H1 (cell line): Measurements from ENCODE around the gene NUMB. TPM values are rescaled to one million over a fixed set of nuclear protein-coding genes. Genes with fewer than 3 reads are reported as not detected.

ENCODE experiments used
- CTCF ChIA-PET: fragments of 300-600 bp; sonication (Branson Sonifier 250); formaldehyde crosslinking; loops from one replicate; lab custom pipeline; 2021; ENCODE audit not compliant: partially characterized antibody; lab: Charles Lee
- POLR2A ChIA-PET: fragments of 300-600 bp; sonication (Branson Sonifier 250); formaldehyde crosslinking; loops from one replicate; lab custom pipeline; 2021; ENCODE audit warnings: inconsistent platforms; ENCODE audit not compliant: partially characterized antibody; lab: Charles Lee
- DNase-seq, 2 experiments: peaks; one replicate each; pipeline versions ENCODE4 v3.0.0 to v3.0.0-alpha.2; 2010 to 2022; ENCODE audit warnings: low spot score in 2 of 2, low read depth in 1 of 2, mixed read lengths in 1 of 2
- FAIRE-seq: peaks from 2 replicates; lab custom pipeline; 2011; peaks lifted over from hg19 to GRCh38; lab: Jason Lieb, UNC
- H2AFZ ChIP-seq: 2 replicates; pipeline ENCODE4 v1.8.1; 2012; ENCODE audit warnings: low read length, inconsistent platforms
- H2AK5ac ChIP-seq: 2 replicates; pipeline ENCODE4 v1.6.1; 2013; ENCODE audit warnings: low read depth, low read length
- H2BK120ac ChIP-seq: replicated peaks from 2 replicates; pipeline ENCODE3; 2013; ENCODE audit warnings: low read depth, low read length, inconsistent platforms
- H2BK12ac ChIP-seq: 2 replicates; pipeline ENCODE4 v1.6.1; 2013; ENCODE audit warnings: low read depth, low read length
- H2BK15ac ChIP-seq: 2 replicates; pipeline ENCODE4 v1.6.1; 2013; ENCODE audit warnings: low read length
- H2BK20ac ChIP-seq: 2 replicates; pipeline ENCODE4 v1.6.1; 2013; ENCODE audit warnings: low read length
- H2BK5ac ChIP-seq: 2 replicates; pipeline ENCODE4 v1.6.1; 2013; ENCODE audit warnings: low read depth, low read length
- H3K14ac ChIP-seq: 2 replicates; pipeline ENCODE4 v1.6.1; 2013; ENCODE audit warnings: inconsistent platforms; ENCODE audit not compliant: insufficient read length
- H3K18ac ChIP-seq: 2 replicates; pipeline ENCODE4 v1.6.1; 2013; ENCODE audit warnings: low read length; ENCODE audit errors: extremely low read depth
- H3K23ac ChIP-seq: 2 replicates; pipeline ENCODE4 v1.6.1; 2013; ENCODE audit warnings: inconsistent platforms; ENCODE audit not compliant: insufficient read length
- H3K23me2 ChIP-seq: 2 replicates; pipeline ENCODE4 v1.6.1; 2013; ENCODE audit warnings: low read depth, low read length
- H3K27ac ChIP-seq: 2 replicates; pipeline ENCODE4 v1.6.1; 2011; ENCODE audit warnings: low read depth, low read length, inconsistent platforms
- H3K27me3 ChIP-seq, 4 experiments: replicated peaks in 1 of 4; 1 replicate in 1 of 4; 2 replicates in 3 of 4; pipeline versions ENCODE4 v1.6.1 to v1.8.1; 2011 to 2013; ENCODE audit warnings: low read length in 3 of 4, mild to moderate bottlenecking in 3 of 4, inconsistent platforms in 2 of 4, mixed read lengths in 2 of 4, moderate library complexity in 1 of 4; ENCODE audit not compliant: control insufficient read depth in 3 of 4, insufficient read depth in 3 of 4; ENCODE audit errors: extremely low read depth in 1 of 4
- H3K36me3 ChIP-seq, 4 experiments: 2 replicates each; pipeline versions ENCODE4 v1.6.1 to v1.8.1; 2011 to 2013; ENCODE audit warnings: mild to moderate bottlenecking in 4 of 4, low read length in 3 of 4, moderate library complexity in 2 of 4, control low read depth in 1 of 4, inconsistent platforms in 1 of 4; ENCODE audit not compliant: insufficient read depth in 4 of 4, control insufficient read depth in 2 of 4
- H3K4ac ChIP-seq: replicated peaks from 2 replicates; pipeline ENCODE3; 2013; ENCODE audit warnings: low read length, low read depth, mixed read lengths, inconsistent platforms; ENCODE audit not compliant: insufficient read length
- H3K4me1 ChIP-seq, 4 experiments: replicated peaks in 1 of 4; 1 replicate in 1 of 4; 2 replicates in 3 of 4; pipeline versions ENCODE4 v1.6.1 to v1.8.1; 2011 to 2013; ENCODE audit warnings: low read length in 3 of 4, inconsistent platforms in 2 of 4, mixed read lengths in 1 of 4; ENCODE audit not compliant: insufficient read depth in 4 of 4, control insufficient read depth in 3 of 4
- H3K4me2 ChIP-seq, 2 experiments: 2 replicates each; pipeline versions ENCODE4 v1.6.1 to v1.8.1; 2011 to 2013; ENCODE audit warnings: low read depth in 2 of 2, low read length in 2 of 2, control low read depth in 1 of 2, inconsistent platforms in 1 of 2, mild to moderate bottlenecking in 1 of 2; ENCODE audit not compliant: insufficient read depth in 1 of 2
- H3K4me3 ChIP-seq, 4 experiments: fragments of 200-600, 300-600 bp in 1 of 4; sonication (generic), shearing (Covaris generic), sonication (Bioruptor Twin) in 1 of 4; 2 replicates each; pipeline versions ENCODE4 v1.5.1 to v1.8.1; 2011 to 2016; ENCODE audit warnings: low read length in 4 of 4, low read depth in 3 of 4, control low read depth in 2 of 4, inconsistent platforms in 2 of 4, mild to moderate bottlenecking in 2 of 4, mixed read lengths in 1 of 4, moderate library complexity in 1 of 4; ENCODE audit not compliant: insufficient read depth in 2 of 4; ENCODE audit errors: extremely low read depth in 1 of 4
- H3K56ac ChIP-seq: replicated peaks from 2 replicates; pipeline ENCODE3; 2013; ENCODE audit warnings: low read depth, mild to moderate bottlenecking, mixed read lengths, low read length, inconsistent platforms; ENCODE audit not compliant: insufficient read length
- H3K79me1 ChIP-seq: 2 replicates; pipeline ENCODE4 v1.6.1; 2013; ENCODE audit warnings: low read depth, low read length, control low read depth
- H3K79me2 ChIP-seq, 2 experiments: 2 replicates each; pipeline versions ENCODE4 v1.6.1 to v1.8.1; 2012 to 2013; ENCODE audit warnings: low read length in 2 of 2, mild to moderate bottlenecking in 2 of 2, inconsistent platforms in 1 of 2; ENCODE audit not compliant: insufficient read depth in 2 of 2, control insufficient read depth in 1 of 2
- H3K9ac ChIP-seq, 4 experiments: replicated peaks in 1 of 4; 1 replicate in 1 of 4; 2 replicates in 3 of 4; pipeline versions ENCODE4 v1.6.1 to v1.8.1; 2011 to 2013; ENCODE audit warnings: low read depth in 3 of 4, low read length in 3 of 4, control low read depth in 2 of 4, mild to moderate bottlenecking in 2 of 4, moderate library complexity in 2 of 4, inconsistent platforms in 1 of 4; ENCODE audit errors: extremely low read depth in 1 of 4
- H3K9me3 ChIP-seq, 2 experiments: 2 replicates each; pipeline versions ENCODE4 v1.6.1 to v1.8.1; 2012 to 2013; ENCODE audit warnings: mild to moderate bottlenecking in 2 of 2, moderate library complexity in 2 of 2, control low read depth in 1 of 2, inconsistent platforms in 1 of 2, low read depth in 1 of 2, low read length in 1 of 2, mixed read lengths in 1 of 2; ENCODE audit not compliant: insufficient read depth in 2 of 2
- H4K20me1 ChIP-seq, 2 experiments: replicated peaks in 1 of 2; 2 replicates each; pipeline versions ENCODE3 to v1.8.1; 2011 to 2013; ENCODE audit warnings: inconsistent platforms in 2 of 2, low read length in 2 of 2, mild to moderate bottlenecking in 1 of 2; ENCODE audit not compliant: insufficient read depth in 2 of 2, control insufficient read depth in 1 of 2
- H4K5ac ChIP-seq: 2 replicates; pipeline ENCODE4 v1.6.1; 2013; ENCODE audit warnings: low read length, low read depth, mixed read lengths, inconsistent platforms; ENCODE audit not compliant: insufficient read length
- H4K8ac ChIP-seq: 2 replicates; pipeline ENCODE4 v1.8.0; 2013; ENCODE audit warnings: mild to moderate bottlenecking, moderate library complexity, low read length, inconsistent platforms; ENCODE audit not compliant: insufficient read depth; ENCODE audit errors: extremely low read depth
- H4K91ac ChIP-seq: replicated peaks from 2 replicates; pipeline ENCODE3; 2013; ENCODE audit warnings: low read length, mixed read lengths, inconsistent platforms; ENCODE audit not compliant: insufficient read length
- BRCA1 ChIP-seq: IDR thresholded peaks from 2 replicates; pipeline ENCODE4 v1.6.1; 2012; ENCODE audit warnings: low read depth, low read length, improper control_type of control experiment
- CTBP2 ChIP-seq: IDR thresholded peaks from 2 replicates; pipeline ENCODE4 v1.7.0; 2011; ENCODE audit warnings: borderline replicate concordance, mild to moderate bottlenecking, moderate library complexity, mixed read lengths, low read length; ENCODE audit not compliant: insufficient read depth, insufficient read length
- EGR1 ChIP-seq: IDR thresholded peaks from 2 replicates; pipeline ENCODE4 v1.6.1; 2011; ENCODE audit warnings: low read depth, low read length, borderline replicate concordance
- EZH2 ChIP-seq: fragments of 200-600 bp; sonication (generic); IDR thresholded peaks from 2 replicates; pipeline ENCODE4 v1.7.1; 2012; ENCODE audit warnings: low read depth, mild to moderate bottlenecking, moderate library complexity, low read length, inconsistent platforms; ENCODE audit not compliant: severe bottlenecking
- GABPA ChIP-seq: IDR thresholded peaks from 2 replicates; pipeline ENCODE4 v1.6.1; 2011; ENCODE audit warnings: mild to moderate bottlenecking, low read length, moderate library complexity, borderline replicate concordance; ENCODE audit not compliant: insufficient read depth
- GTF2F1 ChIP-seq: IDR thresholded peaks from 2 replicates; pipeline ENCODE4 v1.6.1; 2012; ENCODE audit warnings: low read depth, low read length, improper control_type of control experiment, borderline replicate concordance
- NRF1 ChIP-seq: IDR thresholded peaks from 2 replicates; pipeline ENCODE4 v1.6.1; 2011; ENCODE audit warnings: mild to moderate bottlenecking, low read depth, low read length, improper control_type of control experiment
- POU5F1 ChIP-seq: IDR thresholded peaks from 2 replicates; pipeline ENCODE4 v1.6.1; 2011; ENCODE audit warnings: low read depth, mild to moderate bottlenecking, low read length, moderate library complexity
- RFX5 ChIP-seq: IDR thresholded peaks from 2 replicates; pipeline ENCODE4 v1.6.1; 2011; ENCODE audit warnings: low read depth, low read length, improper control_type of control experiment, borderline replicate concordance
- SIRT6 ChIP-seq: IDR thresholded peaks from one replicate; pipeline ENCODE4 v1.7.1; 2012; ENCODE audit warnings: low read length, inconsistent platforms
- SIX5 ChIP-seq: IDR thresholded peaks from 2 replicates; pipeline ENCODE4 v1.6.1; 2011; ENCODE audit warnings: mild to moderate bottlenecking, low read depth, low read length
- SUZ12 ChIP-seq: fragments of 200-600 bp; sonication (generic); IDR thresholded peaks from 2 replicates; pipeline ENCODE4 v1.6.1; 2012; ENCODE audit warnings: mild to moderate bottlenecking, inconsistent platforms, low read length, moderate library complexity, mixed read lengths
- TCF12 ChIP-seq: IDR thresholded peaks from 2 replicates; pipeline ENCODE4 v1.6.1; 2011; ENCODE audit warnings: low read depth, mild to moderate bottlenecking, low read length
- TEAD4 ChIP-seq: IDR thresholded peaks from 2 replicates; pipeline ENCODE4 v1.6.1; 2012; ENCODE audit warnings: low read depth, low read length, inconsistent platforms, mixed read lengths
- YY1 ChIP-seq: IDR thresholded peaks from 2 replicates; pipeline ENCODE4 v1.6.1; 2011; ENCODE audit warnings: low read depth, mild to moderate bottlenecking, low read length
- WGBS, 2 experiments: shearing (Covaris generic) in 1 of 2; methylation state at CpG; one replicate each; pipeline versions ENCODE4 v1.1.6 to v1.1.7; 2013 to 2015; ENCODE audit warnings: low lambda C conversion rate in 2 of 2, mixed read lengths in 2 of 2, inconsistent platforms in 1 of 2, low coverage in 1 of 2, missing lambda C conversion rate in 1 of 2; ENCODE audit not compliant: insufficient replicate concordance in 2 of 2, insufficient coverage in 1 of 2, insufficient read length in 1 of 2; ENCODE audit errors: extremely low coverage in 1 of 2, missing lambda C conversion rate in 1 of 2; 5-methylcytosine and 5-hydroxymethylcytosine counted together
- polyA plus RNA-seq, 7 experiments: library from polyadenylated mRNA; depleted of rRNA in 3 of 7; stranded (reverse) in 5 of 7; unstranded in 2 of 7; fragments of >200 nt in 5 of 7; fragments of 200-250 nt in 2 of 7; gene quantifications; 1 replicate in 5 of 7; 2 replicates in 1 of 7; 4 replicates in 1 of 7; pipeline versions ENCODE4 v1.2.1 to v1.2.3, GENCODE V29; 2011 to 2013; ENCODE audit warnings: missing spikeins in 2 of 7, mixed read lengths in 2 of 7
- total RNA-seq: library from RNA; stranded (reverse); fragmentation: NEBNext Ultra II Directional; extraction: Animal tissue kit (Norgen Biotek cat#: 25700); gene quantifications from 2 replicates; pipeline ENCODE4 v1.2.1, GENCODE V29; 2021

Gene NUMB
- total and polyA plus RNA-seq, 2 of the 8 experiments (the other 6 are each of a cell fraction or from before 2014, with no cell fraction given) = 54.3 to 78.1 TPM

- POLR2A ChIA-PET = interaction anchor here (0.6 to 0.8 kb wide), 2 partner anchors 231 to 363 kb away, joined by 3 read pairs; no protein-coding TSS in a partner anchor
- Histone ChIP-seq H3K79me1 (no peaks in the 10 kb centered on the region), H4K5ac (no peak overlapping the region), H3K23me2 (no peaks in the 10 kb centered on the region), H3K18ac (no peak overlapping the region), H2BK5ac (no peak overlapping the region), H3K4ac (no peak overlapping the region), H2BK15ac (no peak overlapping the region), H3K79me2 (no peaks in the 10 kb centered on the region), H3K36me3 (no peaks in the 10 kb centered on the region), H2BK20ac (no peak overlapping the region), H2AK5ac (no peak overlapping the region), H4K91ac (no peak overlapping the region), H2BK12ac (no peak overlapping the region), H3K27ac (no peak overlapping the region), H3K4me1 (peaks cover 0 to under 1% (median 0%) of the 10 kb centered on the region in 4 experiments; a peak in 3 of 7 replicates), H2AFZ (peak overlapping the region; percentile 35; the same call in 1 of the 2 replicates), H4K20me1 (no peaks in the 10 kb centered on the region), H2BK120ac (no peak overlapping the region), H3K23ac (no peak overlapping the region), H3K4me3 (no peak overlapping the region), H3K27me3 (no peaks in the 10 kb centered on the region), H4K8ac (no peak overlapping the region), H3K9me3 (no peaks in the 10 kb centered on the region), H3K56ac (no peak overlapping the region), H3K14ac (no peak overlapping the region), H3K9ac (no peak overlapping the region), H3K4me2 (no peak overlapping the region)
- FAIRE-seq (no peak), DNase-seq (no peak)
- CTCF ChIA-PET = interaction anchor here (0.6 to 1.5 kb wide), 8 partner anchors 9 to 360 kb away, joined by 3 to 9 read pairs (median 3); partner anchors contain the start of gene NUMB
- WGBS, 2 experiments = 88% methylated on average over 5 of the region's 5 CpGs; no CpG with 5 or more reads in 1 of the 2 experiments
- TF ChIP-seq SUZ12 (no peak), EGR1 (no peak), GTF2F1 (no peak), GABPA (no peak), TEAD4 (no peak), YY1 (no peak), SIRT6 (no peak), TCF12 (no peak), RFX5 (no peak), BRCA1 (no peak), NRF1 (no peak), CTBP2 (no peak), EZH2 (no peak), SIX5 (no peak), POU5F1 (no peak)
Measured at GRCh38 chr14:73467377-73467776, 9.0 kb upstream of the NUMB start.
